Islet precursor cell (in vitro differentiated cells): ENCODE data around the gene PITPNM3.
A peak's percentile ranks its signal among the peaks of the same experiment; 100 is the strongest.
"Not testable (repeated sequence)": the region's sequence is repeated elsewhere in the genome, so short reads cannot be mapped to it uniquely, and the experiment has no call there.

Experiments
- DNase-seq: peaks from one replicate; pipeline ENCODE4 v3.0.0-alpha.2; 2018

PITPNM3 gene

GRCh38 chr17:6574687-6575595 lies 18.6 kb upstream of the PITPNM3 start:
- peak; percentile 65 for DNase-seq

DNA sequence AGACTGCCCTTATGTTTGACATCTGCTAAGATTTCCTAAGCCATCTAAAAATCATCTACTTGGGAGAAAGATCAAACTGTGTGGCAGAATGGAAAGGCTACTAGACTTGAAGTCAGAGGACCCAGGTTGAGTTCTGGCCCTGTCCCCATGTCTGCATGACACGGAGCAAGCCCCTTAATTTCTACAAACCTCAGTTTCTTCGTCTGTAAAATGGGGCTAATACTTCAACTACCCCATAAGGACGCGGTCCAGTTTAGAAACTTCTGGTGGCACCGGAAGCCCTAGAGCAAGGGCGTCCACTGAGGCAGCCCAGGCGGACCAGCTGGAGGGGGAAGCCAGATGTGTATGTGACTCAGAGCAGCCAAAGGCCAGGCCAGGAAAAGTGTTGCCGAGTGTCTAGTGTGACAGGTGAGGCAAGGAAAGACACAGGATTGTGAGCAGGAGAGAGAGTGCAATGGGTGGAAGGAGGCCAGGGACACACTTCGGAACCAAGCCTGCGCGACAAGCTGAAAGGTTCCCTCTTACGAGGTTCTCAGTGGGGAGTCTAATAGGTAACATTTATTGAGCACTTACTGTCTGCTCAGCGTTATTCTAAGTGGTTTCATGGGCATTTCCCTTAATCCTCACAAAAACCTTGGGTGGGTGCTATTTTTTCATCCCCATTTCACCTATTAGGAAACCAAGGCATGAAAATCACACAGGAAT lies 17.8 kb upstream of the PITPNM3 start:
- peak; percentile 57 for DNase-seq

GRCh38 chr17:6573495-6573894 lies 17.1 kb upstream of the PITPNM3 start:
- not testable (repeated sequence) for DNase-seq

DNA sequence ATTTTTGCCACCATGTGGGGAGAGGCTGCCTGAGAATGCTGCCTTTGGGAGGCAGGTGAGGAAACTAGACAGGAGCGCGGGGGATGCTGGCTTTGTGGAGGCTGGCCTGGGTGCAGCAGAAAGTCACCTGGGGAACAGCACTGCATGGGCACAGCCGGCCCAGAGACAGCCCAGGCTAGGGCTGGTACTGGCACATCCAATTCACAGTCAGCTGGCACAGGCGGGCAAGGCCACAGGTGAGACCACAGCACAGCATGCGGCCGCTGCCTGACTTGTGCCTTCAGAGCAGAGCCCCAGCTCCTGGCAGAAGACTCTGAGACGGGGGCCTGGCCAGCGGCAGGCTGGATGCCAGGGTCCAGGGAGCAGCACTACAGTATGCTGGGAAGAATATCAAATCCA lies 16.6 kb upstream of the PITPNM3 start:
- peak; percentile 50 for DNase-seq

- DNase-seq = no peak
These were observed 15.1 kb upstream of the PITPNM3 start for GRCh38 chr17:6571452-6571781.

DNA sequence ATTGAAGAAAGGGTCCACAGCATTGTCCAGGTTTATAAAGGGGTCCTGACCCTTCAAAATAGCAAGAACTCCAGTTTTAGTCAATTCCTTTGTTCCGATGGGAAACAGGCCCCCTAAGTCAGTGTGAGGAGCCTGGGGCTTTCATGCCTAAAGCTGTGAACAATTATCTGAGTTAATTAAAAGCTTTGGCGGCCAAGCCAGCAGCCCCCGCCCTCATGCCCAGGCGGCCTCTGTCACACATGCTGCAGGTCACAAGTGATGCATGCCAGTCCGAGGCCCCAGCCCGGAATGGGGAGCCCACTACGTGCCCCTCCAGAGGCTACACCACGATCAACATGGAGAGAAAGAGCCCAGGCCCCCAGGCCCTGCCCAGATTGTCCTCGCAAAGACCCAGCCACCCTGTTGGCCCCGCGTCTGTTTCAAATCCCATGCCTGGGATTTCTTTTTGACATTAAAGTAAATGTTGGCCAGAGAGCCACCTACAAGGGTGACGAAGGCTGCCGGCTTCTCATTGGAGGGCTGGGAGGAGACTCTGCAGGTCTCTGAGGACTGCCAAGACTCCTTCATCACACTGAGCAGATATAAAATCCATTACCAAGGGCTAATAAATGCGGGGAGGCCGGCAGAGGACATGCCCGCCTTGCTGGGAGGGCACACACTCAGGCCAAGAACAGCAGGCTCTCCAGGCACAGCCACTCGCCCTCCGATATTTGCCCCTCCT lies 14.5 kb upstream of the PITPNM3 start:
- no peak for DNase-seq

DNA sequence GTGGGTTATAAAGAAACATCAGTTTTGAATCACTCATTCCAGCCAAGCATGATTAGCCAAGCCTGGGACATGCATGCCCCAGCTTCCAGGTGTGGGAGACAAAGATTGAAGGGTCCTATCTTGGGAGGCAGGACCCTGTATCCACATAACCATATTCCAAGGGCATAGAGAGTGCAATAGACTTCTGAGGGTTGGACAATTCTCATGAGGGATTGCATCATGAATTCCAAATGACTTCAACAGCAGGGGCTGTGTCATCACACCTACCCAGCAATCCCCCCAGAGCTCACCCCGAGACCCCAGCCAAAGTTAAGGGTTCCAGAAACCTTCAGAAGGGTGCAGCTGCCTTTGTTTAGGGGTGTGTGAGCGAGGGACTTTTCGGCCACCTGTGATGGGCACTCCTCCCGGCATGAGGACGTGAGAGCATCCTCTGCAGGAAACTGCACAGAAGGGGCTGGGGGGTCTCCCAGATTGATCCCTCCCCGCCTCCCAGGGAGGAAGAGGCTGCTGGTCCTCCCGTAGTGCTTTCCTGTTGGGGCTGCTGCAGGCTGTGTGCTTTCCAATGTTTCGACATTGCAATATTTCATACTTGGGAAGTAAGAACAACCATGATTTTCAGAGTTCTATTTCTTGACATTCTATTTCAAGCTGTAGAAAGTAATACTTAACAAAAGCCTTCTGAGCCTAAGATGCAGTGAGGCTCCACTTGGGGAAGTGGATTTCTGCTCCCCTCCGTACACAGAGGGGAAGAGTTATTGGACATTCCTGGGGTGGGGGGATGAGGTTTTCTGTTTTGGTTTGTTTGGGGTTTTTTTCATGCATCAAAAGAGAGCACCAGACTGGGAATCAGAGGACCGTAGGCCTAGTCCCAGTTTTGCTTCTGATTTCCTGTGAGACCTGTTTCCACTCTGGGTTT lies 13.3 kb upstream of the PITPNM3 start:
- DNase-seq = no peak

DNA sequence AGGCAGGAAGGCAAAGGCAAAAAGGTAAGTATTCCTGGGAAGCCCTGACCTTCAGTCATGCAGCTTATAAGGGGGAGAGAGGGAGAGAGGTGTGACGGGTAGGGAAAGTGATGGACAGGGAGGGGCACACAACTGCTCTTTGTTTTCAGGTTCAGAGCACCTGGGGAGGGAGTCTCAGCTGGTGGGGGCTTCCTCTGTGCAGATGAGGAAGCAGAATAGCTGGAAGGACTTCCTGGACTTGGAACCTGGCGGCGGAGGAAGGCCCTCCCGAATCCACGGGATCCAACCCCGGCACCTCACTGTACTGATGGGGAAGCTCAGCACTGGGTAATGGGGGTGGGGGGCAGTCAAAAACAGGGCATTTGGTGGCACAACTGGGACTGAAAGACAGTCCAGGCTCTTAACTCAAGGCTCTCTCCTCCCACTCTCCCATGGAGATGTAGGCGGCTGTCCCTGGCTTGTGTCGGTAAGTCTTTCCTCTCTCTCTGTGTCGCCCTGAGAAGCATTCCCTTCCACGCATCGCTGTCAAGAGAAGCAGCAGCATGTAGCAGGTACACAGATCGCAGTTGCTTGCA lies 11.9 kb upstream of the PITPNM3 start:
- peak; percentile 54 for DNase-seq

DNA sequence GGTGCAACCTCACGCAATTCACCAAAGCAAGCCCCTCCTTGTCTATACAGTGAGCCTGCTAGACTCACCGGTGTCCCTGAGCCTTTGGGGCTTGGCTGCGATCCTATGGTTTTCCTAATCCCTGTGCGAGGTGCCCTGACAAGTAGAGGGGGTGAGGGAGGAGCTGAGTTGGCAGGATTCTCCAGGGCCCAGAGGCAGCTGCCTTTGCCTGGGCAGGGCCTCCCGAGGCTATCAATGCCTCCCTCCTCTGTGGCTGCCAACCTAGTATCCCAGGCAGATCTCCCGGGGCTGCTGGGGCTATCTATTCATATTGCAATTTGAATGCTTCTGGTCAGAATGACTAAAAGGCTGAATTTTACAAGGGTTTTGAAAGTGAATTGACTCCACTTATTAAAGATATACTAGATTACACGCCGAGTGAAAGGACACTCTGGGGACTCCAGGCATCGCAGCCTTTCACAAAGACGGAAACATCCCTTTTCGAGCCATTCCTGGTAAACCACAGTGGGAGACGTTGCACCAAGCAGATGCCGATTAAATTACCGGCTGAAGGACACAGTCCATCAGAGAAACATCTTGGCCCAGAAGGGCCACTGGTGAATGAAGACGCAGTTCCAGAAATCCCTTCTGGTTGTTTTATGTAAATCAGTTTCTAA lies 11.3 kb upstream of the PITPNM3 start:
- DNase-seq = peak; percentile 94

DNA sequence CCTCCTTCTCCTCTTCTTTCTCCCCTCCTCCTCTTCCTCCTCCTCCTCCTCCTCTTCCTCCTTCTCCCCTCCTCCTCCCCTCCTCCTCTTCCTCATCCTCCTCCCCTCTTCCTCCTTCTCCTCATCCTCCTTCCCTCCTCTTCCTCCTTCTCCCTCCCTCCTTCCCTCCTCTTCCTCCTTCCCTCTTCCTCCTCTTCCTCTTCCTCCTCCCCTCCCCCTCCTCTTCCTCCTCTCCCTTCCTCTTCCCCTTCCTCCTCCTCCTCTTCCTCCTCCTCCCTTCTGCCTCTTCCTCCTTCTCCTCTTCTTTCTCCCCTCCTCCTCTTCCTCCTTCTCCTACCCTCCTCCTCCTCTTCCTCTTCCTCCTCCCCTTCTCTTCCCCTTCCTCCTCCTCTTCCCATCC lies 5.1 kb upstream of the PITPNM3 start:
- DNase-seq = no peak

DNA sequence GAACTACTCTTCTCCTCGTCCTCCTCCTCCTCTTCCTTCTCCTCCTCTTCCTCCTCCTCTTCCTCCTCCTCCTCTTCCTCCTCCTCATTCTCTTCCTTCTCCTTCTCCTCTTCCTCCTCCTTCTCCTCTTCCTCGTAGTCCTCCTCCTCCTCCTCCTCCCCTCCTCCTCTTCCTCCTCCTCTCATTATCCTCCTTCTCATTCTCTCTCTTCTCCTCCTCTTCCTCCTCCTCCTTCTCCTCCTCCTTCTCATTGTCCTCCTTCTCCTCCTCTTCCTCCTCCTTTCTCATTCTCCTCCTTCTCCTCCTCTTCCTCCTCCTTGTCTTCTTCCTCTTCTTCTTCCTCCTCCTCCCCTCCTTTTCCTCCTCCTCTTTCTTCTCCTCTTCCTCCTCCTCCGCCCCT lies 4.1 kb upstream of the PITPNM3 start:
- no peak for DNase-seq

DNA sequence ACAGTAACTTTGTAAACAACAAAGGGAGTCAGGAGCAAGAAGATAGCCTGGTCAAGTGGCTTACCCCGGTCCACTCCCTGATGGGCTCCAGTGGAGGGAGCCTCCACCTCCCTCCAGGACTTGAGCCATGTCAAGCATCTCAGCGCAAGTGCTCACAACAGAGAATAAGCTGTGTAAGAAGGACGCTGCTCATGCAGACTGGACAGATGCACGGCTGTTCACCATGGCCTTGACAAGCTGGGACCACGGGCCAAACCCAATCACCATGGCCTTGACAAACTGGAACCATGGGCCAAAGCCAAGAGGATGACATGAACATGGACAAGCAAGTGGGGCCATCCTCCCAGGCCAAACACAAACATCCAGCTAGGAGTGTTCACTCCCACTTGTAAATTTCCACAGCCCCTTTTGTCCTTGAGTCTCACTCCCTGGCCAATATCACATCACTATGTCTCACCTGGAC lies 3.4 kb upstream of the PITPNM3 start:
- no peak for DNase-seq

DNA sequence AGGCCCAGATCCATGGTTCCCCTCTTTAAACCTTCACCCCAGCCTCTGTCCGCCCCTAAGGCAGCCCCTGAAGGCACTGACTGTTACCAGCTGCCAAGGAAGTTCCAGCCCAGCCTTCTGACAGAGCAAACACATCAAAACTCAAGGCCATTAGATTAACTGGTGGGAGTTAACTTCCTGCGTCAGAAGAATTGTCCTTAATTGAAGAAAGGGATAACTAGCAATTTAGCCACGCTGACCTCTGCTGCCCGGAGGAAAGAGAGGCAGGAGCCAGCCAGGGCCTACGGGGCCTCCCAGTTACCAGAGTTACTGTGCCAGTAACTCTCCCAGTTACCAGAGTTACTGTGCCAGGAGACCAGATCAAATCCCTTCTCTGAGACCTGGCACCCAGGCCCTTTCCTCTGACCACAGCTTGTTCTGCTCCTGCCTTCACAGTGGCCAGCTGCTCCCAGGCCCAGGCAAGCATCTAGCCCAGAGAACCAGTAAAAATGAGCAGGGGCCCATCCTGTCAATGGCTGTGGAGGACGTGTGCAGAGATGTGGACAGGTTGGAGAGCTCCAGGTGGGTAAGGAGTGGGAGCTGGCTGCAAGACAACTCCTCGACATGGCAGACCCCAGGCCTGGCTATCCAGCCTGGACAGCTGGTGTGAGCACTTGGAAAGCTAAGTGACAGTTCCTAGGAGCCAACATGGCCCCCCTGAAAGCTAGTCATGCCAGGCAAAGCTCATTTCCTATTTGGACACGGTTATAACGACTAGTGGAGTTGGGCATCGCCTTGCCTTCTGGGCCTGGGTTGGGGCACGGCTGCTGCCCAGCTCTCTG lies 2.8 kb upstream of the PITPNM3 start:
- DNase-seq = no peak

GRCh38 chr17:6558276-6558675 lies 1.9 kb upstream of the PITPNM3 start:
- DNase-seq = no peak

DNA sequence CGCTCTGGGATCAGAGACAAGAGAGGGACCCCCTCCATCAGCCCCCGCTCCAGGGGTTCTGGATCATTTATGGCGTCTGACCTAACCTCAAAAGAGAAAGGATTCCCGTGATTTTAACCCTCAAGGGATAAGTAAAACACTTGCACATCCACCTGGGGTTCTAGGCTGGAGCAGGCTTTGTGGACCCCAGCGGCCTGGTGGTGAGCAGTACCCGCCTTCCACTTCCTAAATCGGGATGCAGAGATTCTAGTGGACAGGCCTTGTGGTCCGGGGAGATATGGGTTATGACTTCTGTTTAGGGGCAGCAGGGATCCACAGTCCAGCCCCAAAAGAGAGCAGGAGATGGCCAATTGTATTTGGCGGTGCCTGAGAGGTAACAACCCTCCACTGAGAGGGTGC lies 684 bp upstream of the PITPNM3 start:
- DNase-seq = no peak

GRCh38 chr17:6555331-6556120 lies 829 bp downstream of the PITPNM3 start:
- DNase-seq = peak; percentile 79

DNA sequence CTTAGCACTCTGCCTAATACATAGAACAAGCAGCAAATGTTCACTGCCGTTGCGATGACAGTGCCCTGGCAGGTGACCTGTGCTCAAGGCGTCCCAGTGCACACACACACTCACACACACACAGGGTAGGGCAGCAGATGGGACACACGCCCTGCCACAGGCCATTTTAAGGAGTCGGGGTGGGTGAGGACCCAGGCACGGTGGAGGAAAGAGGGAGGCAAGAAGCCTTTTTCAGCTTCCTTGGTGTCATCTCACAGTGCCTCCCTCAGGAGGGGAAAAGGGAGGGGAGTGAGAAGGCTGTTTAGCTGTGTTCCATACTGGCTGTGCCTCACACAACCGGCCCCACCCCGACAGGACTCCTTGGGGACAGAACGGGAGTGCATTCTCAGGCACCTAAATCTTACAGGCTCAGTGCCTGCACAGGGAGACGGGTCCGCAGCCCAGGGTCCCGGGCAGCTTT lies 1.5 kb downstream of the PITPNM3 start:
- no peak for DNase-seq

DNA sequence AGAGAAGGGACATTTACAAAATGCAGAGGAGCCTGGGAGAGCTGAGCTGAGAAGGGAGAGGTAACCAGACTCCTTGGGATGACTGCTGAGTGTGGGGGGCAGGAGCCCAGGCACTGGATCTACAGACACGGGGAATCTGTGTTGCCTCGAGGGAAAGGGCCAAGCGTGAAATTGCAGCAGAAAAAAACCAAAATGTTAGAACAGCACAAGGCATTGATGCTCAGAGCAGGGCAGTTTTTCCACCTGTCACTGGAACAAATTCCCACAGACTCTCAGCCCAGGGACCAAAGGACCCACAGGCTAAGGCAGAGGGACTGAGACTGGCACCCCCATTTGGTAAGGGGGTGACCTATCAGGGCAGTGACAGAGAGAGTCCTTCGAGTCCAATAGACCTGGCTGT lies 2.0 kb downstream of the PITPNM3 start:
- DNase-seq = no peak

- peak; percentile 72 for DNase-seq
These were observed 4.4 kb downstream of the PITPNM3 start for GRCh38 chr17:6551869-6552531.
